ENCODE results near the gene ZSCAN32.

Gene ZSCAN32

DNA sequence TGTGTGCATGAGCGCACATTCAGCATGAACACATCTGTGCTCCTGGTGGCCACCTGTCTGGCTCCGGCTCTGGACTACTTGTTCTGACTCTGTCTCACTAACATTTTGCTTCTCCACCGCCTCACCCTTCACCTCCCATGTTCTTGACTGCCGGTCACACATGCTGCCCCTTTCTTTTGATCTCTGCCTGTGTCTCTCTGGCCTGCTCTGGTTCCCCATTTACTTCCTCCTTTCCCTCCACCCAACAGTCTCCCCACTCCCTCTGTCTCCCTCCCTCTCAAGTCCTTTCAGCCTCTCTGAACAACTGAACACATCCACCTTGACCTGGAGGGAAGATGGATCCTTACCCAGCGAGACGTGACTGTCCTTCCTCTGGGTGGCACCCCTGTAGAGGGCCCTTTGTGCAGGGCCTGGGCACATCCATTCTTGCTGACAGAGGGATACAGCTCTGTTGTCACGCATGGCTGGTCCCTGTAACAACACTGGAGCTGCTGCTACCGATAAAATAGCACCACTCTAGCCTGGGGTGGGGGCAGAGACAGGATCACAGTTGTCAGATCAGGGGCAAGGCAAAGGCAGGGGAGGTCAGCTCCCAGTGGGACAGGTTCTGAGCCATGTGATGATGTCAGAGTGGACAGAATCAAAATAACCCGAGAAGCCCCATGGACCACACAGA, 11.0 kb downstream of the ZSCAN32 start:
- no peak overlapping the region for H3K27ac ChIP-seq
- TF ChIP-seq, protein P1, sequence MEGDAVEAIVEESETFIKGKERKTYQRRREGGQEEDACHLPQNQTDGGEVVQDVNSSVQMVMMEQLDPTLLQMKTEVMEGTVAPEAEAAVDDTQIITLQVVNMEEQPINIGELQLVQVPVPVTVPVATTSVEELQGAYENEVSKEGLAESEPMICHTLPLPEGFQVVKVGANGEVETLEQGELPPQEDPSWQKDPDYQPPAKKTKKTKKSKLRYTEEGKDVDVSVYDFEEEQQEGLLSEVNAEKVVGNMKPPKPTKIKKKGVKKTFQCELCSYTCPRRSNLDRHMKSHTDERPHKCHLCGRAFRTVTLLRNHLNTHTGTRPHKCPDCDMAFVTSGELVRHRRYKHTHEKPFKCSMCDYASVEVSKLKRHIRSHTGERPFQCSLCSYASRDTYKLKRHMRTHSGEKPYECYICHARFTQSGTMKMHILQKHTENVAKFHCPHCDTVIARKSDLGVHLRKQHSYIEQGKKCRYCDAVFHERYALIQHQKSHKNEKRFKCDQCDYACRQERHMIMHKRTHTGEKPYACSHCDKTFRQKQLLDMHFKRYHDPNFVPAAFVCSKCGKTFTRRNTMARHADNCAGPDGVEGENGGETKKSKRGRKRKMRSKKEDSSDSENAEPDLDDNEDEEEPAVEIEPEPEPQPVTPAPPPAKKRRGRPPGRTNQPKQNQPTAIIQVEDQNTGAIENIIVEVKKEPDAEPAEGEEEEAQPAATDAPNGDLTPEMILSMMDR (IDR thresholded peaks at IDR 0.05; ENCODE audit: low read depth, low read length): no peak
- DNase-seq: no peak
- H3K9me3 ChIP-seq (ENCODE audit: severe bottlenecking): peaks cover 6% of the 10 kb centered on the region
- H3K4me3 ChIP-seq (ENCODE audit: low read depth, low read length): no peak overlapping the region
- H3K36me3 ChIP-seq: peaks cover 48% of the 10 kb centered on the region
- no peaks in the 10 kb centered on the region for H3K27me3 ChIP-seq (ENCODE audit: insufficient read depth, low read depth, severe bottlenecking)

- no peaks in the 10 kb centered on the region for H3K27me3 ChIP-seq (ENCODE audit: insufficient read depth, low read depth, severe bottlenecking)
- no peak for DNase-seq
- no peak overlapping the region for H3K27ac ChIP-seq
- TF ChIP-seq, protein P1 (IDR thresholded peaks at IDR 0.05; ENCODE audit: low read depth, low read length): no peak
- H3K4me3 ChIP-seq (ENCODE audit: low read depth, low read length): no peak overlapping the region
- H3K36me3 ChIP-seq: peaks cover 48% of the 10 kb centered on the region
- H3K9me3 ChIP-seq (ENCODE audit: severe bottlenecking): peaks cover 18% of the 10 kb centered on the region
Measured at GRCh38 chr16:3388325-3388724, 12.5 kb downstream of the ZSCAN32 start.

DNA sequence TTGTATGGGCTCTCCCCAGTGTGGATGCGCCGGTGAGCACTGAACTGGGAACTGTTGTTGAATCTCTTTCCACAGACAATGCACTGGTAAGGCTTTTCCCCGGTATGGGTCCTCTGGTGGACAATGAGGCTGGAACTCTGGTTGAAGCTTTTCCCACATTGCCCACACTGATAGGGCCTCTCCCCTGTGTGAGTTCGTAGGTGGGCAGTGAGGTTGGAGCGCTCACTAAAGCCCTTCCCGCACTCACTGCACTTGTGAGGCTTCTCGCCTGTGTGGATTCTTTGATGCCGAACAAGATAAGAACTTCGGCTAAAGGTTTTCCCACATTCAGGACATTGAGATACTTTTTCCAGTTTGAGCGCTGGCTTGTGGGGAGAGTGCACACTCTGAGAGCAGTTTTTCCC, 17.8 kb downstream of the ZSCAN32 start:
- no peak for DNase-seq
- Histone ChIP-seq H3K9me3 (ENCODE audit: severe bottlenecking) (peaks cover 36% of the 10 kb centered on the region), H3K36me3 (peaks cover 41% of the 10 kb centered on the region), H3K27me3 (ENCODE audit: insufficient read depth, low read depth, severe bottlenecking) (no peaks in the 10 kb centered on the region), H3K27ac (no peak overlapping the region), H3K4me3 (ENCODE audit: low read depth, low read length) (no peak overlapping the region)
- TF ChIP-seq, protein P1 (IDR thresholded peaks at IDR 0.05; ENCODE audit: low read depth, low read length): no peak

DNA sequence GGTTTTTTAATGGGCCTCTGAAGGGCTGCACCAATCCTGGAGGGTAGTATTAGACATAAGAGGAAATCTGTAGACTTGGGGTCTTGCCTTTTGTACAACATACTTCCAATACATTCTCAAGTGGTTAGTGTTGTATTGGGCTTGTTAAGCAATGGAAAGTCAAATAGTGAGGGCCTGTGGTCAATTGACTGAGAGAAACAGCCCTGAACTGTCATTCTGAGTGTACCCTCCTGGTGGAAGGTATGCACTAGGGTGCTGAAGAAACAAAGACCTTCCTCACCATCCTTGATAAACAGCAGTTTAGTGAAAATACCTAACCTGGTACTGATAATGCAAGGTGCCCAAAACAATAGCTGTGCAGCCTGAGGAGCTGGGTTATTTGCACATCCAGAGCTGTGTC, 22.9 kb downstream of the ZSCAN32 start:
- no peak overlapping the region for H3K4me3 ChIP-seq (ENCODE audit: low read depth, low read length)
- peaks cover 10% of the 10 kb centered on the region for H3K36me3 ChIP-seq
- no peaks in the 10 kb centered on the region for H3K27me3 ChIP-seq (ENCODE audit: insufficient read depth, low read depth, severe bottlenecking)
- TF ChIP-seq, protein P1 (IDR thresholded peaks at IDR 0.05; ENCODE audit: low read depth, low read length): no peak
- no peak for DNase-seq
- no peak overlapping the region for H3K27ac ChIP-seq
- peaks cover 14% of the 10 kb centered on the region for H3K9me3 ChIP-seq (ENCODE audit: severe bottlenecking)

GRCh38 chr16:3375680-3376079, 25.1 kb downstream of the ZSCAN32 start:
- Histone ChIP-seq H3K27me3 (ENCODE audit: insufficient read depth, low read depth, severe bottlenecking) (no peaks in the 10 kb centered on the region), H3K36me3 (no peaks in the 10 kb centered on the region; the same call in 1 of the 2 replicates), H3K9me3 (ENCODE audit: severe bottlenecking) (no peaks in the 10 kb centered on the region), H3K4me3 (ENCODE audit: low read depth, low read length) (no peak overlapping the region), H3K27ac (no peak overlapping the region)
- TF ChIP-seq, protein P1 (IDR thresholded peaks at IDR 0.05; ENCODE audit: low read depth, low read length): no peak
- no peak for DNase-seq

DNA sequence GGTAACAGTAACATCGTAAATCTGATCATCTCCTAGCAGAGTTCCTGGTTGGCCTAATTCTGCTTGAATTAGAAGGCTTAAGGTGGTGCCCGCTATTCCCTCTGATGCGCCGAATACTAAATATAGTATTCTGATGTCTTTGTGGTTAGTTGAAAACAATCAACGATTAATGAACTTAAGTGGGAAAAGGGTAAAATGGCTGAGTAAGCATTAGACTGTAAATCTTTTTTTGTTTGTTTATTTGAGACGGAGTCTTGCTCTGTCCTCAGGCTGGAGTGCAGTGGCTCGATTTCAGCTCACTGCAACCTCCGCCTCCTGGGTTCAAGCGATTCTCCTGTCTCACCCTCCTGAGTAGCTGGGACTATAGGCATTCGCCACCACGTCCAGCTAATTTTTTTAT, 31.7 kb downstream of the ZSCAN32 start:
- Histone ChIP-seq H3K27ac (no peak overlapping the region), H3K36me3 (no peaks in the 10 kb centered on the region; the same call in 1 of the 2 replicates), H3K9me3 (ENCODE audit: severe bottlenecking) (no peaks in the 10 kb centered on the region), H3K27me3 (ENCODE audit: insufficient read depth, low read depth, severe bottlenecking) (no peaks in the 10 kb centered on the region), H3K4me3 (ENCODE audit: low read depth, low read length) (no peak overlapping the region)
- TF ChIP-seq, protein P1 (IDR thresholded peaks at IDR 0.05; ENCODE audit: low read depth, low read length): no peak
- DNase-seq: no peak

Measured in WERI-Rb-1 (cell line).